Caco-2 (cell line): ENCODE results near the gene TOM1L1. TPM values are rescaled to one million over a fixed set of nuclear protein-coding genes. Genes with fewer than 3 reads are reported as not detected.

Experiments used
- BruUV-seq: library from RNA; stranded (reverse); fragments of 400-500 nt; replicated peaks from 2 replicates; lab custom pipeline; 2021; lab: Mats Ljungman, UMichigan
- CTCF ChIA-PET: fragments of 300-600 bp; sonication (Branson Sonifier 250); formaldehyde crosslinking; loops from one replicate; lab custom pipeline; 2022; ENCODE audit warnings: antibody characterized with exemption; lab: Charles Lee
- POLR2A ChIA-PET: fragments of 300-600 bp; sonication (Branson Sonifier 250); formaldehyde crosslinking; loops from one replicate; lab custom pipeline; 2022; ENCODE audit warnings: antibody characterized with exemption; lab: Charles Lee
- DNase-seq, 2 experiments: peaks; one replicate each; pipeline versions ENCODE4 v3.0.0 to v3.0.0-alpha.2; 2020 to 2022
- H3K27me3 ChIP-seq: replicated peaks from 2 replicates; pipeline ENCODE4 v1.6.0; 2011; ENCODE audit warnings: low read length; ENCODE audit not compliant: control insufficient read depth, insufficient read depth
- H3K36me3 ChIP-seq: 2 replicates; pipeline ENCODE4 v1.5.1; 2011; ENCODE audit warnings: low read length; ENCODE audit not compliant: control insufficient read depth, insufficient read depth
- H3K4me1 ChIP-seq: fragments of 250-450 bp; sonication (Bioruptor Pico); 2 replicates; pipeline ENCODE4 v1.5.1; 2020; ENCODE audit warnings: mild to moderate bottlenecking
- H3K4me3 ChIP-seq: 2 replicates; pipeline ENCODE4 v1.5.1; 2011; ENCODE audit warnings: low read depth, mild to moderate bottlenecking, control low read depth, low read length
- H3K9me3 ChIP-seq: fragments of 250-450 bp; sonication (Bioruptor Pico); 2 replicates; pipeline ENCODE4 v1.5.1; 2020; ENCODE audit warnings: mild to moderate bottlenecking, moderate library complexity
- H3K27ac Mint-ChIP-seq: one replicate; pipeline ENCODE4 v1.8.0; 2022; ENCODE audit warnings: mixed read lengths; ENCODE audit not compliant: unreplicated experiment
- H3K27me3 Mint-ChIP-seq: one replicate; pipeline ENCODE4 v1.8.0; 2022; ENCODE audit warnings: mixed read lengths; ENCODE audit not compliant: insufficient read depth, unreplicated experiment
- H3K36me3 Mint-ChIP-seq: one replicate; pipeline ENCODE4 v1.8.0; 2022; ENCODE audit warnings: mild to moderate bottlenecking, mixed read lengths; ENCODE audit not compliant: insufficient read depth, unreplicated experiment
- H3K4me1 Mint-ChIP-seq: one replicate; pipeline ENCODE4 v1.8.0; 2022; ENCODE audit warnings: low read depth, mixed read lengths; ENCODE audit not compliant: unreplicated experiment
- H3K4me3 Mint-ChIP-seq: one replicate; pipeline ENCODE4 v1.8.0; 2022; ENCODE audit warnings: mild to moderate bottlenecking, moderate library complexity, mixed read lengths; ENCODE audit not compliant: unreplicated experiment
- H3K9me3 Mint-ChIP-seq: one replicate; pipeline ENCODE4 v1.8.0; 2022; ENCODE audit warnings: mixed read lengths; ENCODE audit not compliant: unreplicated experiment
- intact Hi-C: fragments of 100-400 bp; cut with micrococcal nuclease; formaldehyde crosslinking; loops from one replicate; pipeline ENCODE4 v1.10.0; 2022; ENCODE audit not compliant: unreplicated experiment
- total RNA-seq: library from RNA; stranded (reverse); gene quantifications from 2 replicates; pipeline ENCODE4 v1.2.3, GENCODE V29; 2022
- TF ChIP-seq, protein P1 (sequence below), 2 experiments: fragments of 200-600 bp in 1 of 2; IDR thresholded peaks; 1 replicate in 1 of 2; 2 replicates in 1 of 2; pipeline versions ENCODE4 v1.5.1 to v1.8.0; 2011 to 2022; ENCODE audit warnings: antibody characterized with exemption in 1 of 2, control low read depth in 1 of 2, inconsistent platforms in 1 of 2, low read depth in 1 of 2, low read length in 1 of 2, mild to moderate bottlenecking in 1 of 2, moderate library complexity in 1 of 2; ENCODE audit not compliant: insufficient read depth in 1 of 2, severe bottlenecking in 1 of 2, unreplicated experiment in 1 of 2

The TOM1L1 gene
- total RNA-seq, 1 experiment from 2014 or later: 48.7 TPM

DNA sequence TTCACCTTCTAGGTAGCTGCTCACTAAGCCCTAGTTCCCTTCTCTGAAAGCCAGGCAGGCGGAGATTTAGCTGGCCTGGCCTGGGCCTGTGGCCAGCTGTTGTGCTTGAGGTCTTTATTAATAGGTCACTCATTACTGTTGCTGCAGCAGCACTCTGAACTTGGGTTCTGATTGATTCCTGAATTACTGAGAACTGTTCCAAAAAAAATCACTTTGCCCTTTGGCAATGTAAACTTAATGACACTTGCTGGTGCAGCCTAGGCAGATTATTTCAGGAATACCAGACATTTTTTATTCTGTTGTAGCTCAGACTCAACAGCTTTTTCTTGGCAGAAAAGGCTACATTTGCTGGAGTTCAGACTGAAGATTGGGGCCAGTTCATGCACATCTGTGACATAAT, 2.7 kb downstream of the TOM1L1 start:
- TF ChIP-seq, protein P1, sequence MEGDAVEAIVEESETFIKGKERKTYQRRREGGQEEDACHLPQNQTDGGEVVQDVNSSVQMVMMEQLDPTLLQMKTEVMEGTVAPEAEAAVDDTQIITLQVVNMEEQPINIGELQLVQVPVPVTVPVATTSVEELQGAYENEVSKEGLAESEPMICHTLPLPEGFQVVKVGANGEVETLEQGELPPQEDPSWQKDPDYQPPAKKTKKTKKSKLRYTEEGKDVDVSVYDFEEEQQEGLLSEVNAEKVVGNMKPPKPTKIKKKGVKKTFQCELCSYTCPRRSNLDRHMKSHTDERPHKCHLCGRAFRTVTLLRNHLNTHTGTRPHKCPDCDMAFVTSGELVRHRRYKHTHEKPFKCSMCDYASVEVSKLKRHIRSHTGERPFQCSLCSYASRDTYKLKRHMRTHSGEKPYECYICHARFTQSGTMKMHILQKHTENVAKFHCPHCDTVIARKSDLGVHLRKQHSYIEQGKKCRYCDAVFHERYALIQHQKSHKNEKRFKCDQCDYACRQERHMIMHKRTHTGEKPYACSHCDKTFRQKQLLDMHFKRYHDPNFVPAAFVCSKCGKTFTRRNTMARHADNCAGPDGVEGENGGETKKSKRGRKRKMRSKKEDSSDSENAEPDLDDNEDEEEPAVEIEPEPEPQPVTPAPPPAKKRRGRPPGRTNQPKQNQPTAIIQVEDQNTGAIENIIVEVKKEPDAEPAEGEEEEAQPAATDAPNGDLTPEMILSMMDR (IDR thresholded peaks at IDR 0.05; ENCODE audit: insufficient read depth in 1 of 2, low read depth in 1 of 2, low read length in 1 of 2, severe bottlenecking in 1 of 2, unreplicated experiment in 1 of 2): no peak
- no peaks in the 10 kb centered on the region for H3K36me3 ChIP-seq
- H3K27ac Mint-ChIP-seq: no peak overlapping the region
- BruUV-seq: no TSS peak
- DNase-seq: peak in 1 of 2 experiments; percentile 15
- no peaks in the 10 kb centered on the region for H3K4me1 Mint-ChIP-seq
- peaks cover 21% of the 10 kb centered on the region for H3K36me3 Mint-ChIP-seq
- peaks cover 3% of the 10 kb centered on the region for H3K27me3 Mint-ChIP-seq
- intact Hi-C loops: no loop called here
- H3K27me3 ChIP-seq: no peaks in the 10 kb centered on the region
- CTCF ChIA-PET: no interaction called here
- no peak overlapping the region for H3K4me3 Mint-ChIP-seq
- no peaks in the 10 kb centered on the region for H3K9me3 Mint-ChIP-seq
- no peak overlapping the region for H3K4me3 ChIP-seq
- no peaks in the 10 kb centered on the region for H3K9me3 ChIP-seq
- H3K4me1 ChIP-seq: no peaks in the 10 kb centered on the region
- POLR2A ChIA-PET: interaction anchor here (0.6 kb wide), 1 partner anchor 56 kb away, joined by 4 read pairs; no protein-coding TSS in a partner anchor

DNA sequence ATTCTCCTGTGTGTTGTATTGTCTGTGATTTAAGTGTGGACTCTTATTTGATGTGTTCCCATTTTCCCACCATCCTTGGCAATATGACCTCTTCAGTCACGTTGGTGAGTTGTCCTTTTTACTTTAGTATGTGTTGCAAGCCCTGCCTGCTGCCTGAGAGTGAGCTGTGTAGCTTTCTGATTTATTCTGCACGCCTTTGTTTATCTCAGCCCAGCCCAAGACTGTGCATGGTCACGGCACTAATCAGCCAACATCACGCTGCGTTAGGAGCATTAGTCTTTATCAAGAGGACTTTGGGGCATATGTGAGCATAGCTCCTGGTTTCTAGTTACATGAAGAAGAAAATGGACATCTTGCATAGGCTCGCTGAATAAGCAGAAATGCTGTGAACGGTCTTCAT, 6.0 kb downstream of the TOM1L1 start:
- DNase-seq: no peak
- CTCF ChIA-PET: no interaction called here
- no peaks in the 10 kb centered on the region for H3K4me1 ChIP-seq
- H3K4me3 ChIP-seq: no peak overlapping the region
- TF ChIP-seq, protein P1 (IDR thresholded peaks at IDR 0.05; ENCODE audit: insufficient read depth in 1 of 2, low read depth in 1 of 2, low read length in 1 of 2, severe bottlenecking in 1 of 2, unreplicated experiment in 1 of 2): no peak
- intact Hi-C loops: no loop called here
- no peaks in the 10 kb centered on the region for H3K27me3 Mint-ChIP-seq
- H3K9me3 Mint-ChIP-seq: no peaks in the 10 kb centered on the region
- H3K9me3 ChIP-seq: no peaks in the 10 kb centered on the region
- POLR2A ChIA-PET: interaction anchor here (0.6 kb wide), 1 partner anchor 44 kb away, joined by 3 read pairs; no protein-coding TSS in a partner anchor
- BruUV-seq: no TSS peak
- H3K27me3 ChIP-seq: no peaks in the 10 kb centered on the region
- H3K4me3 Mint-ChIP-seq: no peak overlapping the region
- H3K36me3 ChIP-seq: no peaks in the 10 kb centered on the region
- peaks cover 21% of the 10 kb centered on the region for H3K36me3 Mint-ChIP-seq
- H3K27ac Mint-ChIP-seq: no peak overlapping the region
- H3K4me1 Mint-ChIP-seq: no peaks in the 10 kb centered on the region

DNA sequence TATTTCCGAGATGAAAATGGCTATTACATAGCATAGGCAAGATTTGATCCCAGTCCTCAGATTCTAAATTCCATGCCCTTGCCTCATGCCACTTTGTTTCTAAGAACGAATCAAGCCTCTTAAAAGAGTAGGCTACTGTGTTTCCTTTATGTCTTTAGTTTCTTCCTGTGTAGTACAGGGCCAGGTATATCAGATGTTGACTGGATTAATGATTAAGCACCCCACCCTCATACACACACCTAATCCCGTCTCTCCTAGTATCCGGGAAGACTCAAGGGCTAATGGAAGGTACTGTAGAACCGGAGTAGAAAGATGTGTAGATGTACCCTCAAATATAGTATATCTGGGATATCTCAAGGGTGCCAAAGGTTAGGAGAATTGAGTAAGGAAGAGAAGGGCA, 6.7 kb downstream of the TOM1L1 start:
- Histone ChIP-seq H3K36me3 (no peaks in the 10 kb centered on the region), H3K4me3 (no peak overlapping the region), H3K27me3 (no peaks in the 10 kb centered on the region), H3K4me1 (no peaks in the 10 kb centered on the region), H3K9me3 (no peaks in the 10 kb centered on the region)
- no TSS peak for BruUV-seq
- Mint-ChIP-seq H3K9me3 (no peaks in the 10 kb centered on the region), H3K36me3 (peaks cover 21% of the 10 kb centered on the region), H3K4me3 (no peak overlapping the region), H3K27me3 (no peaks in the 10 kb centered on the region), H3K4me1 (no peaks in the 10 kb centered on the region), H3K27ac (no peak overlapping the region)
- no peak for DNase-seq
- ChIA-PET CTCF (no interaction called here), POLR2A (no interaction called here)
- TF ChIP-seq, protein P1 (IDR thresholded peaks at IDR 0.05; ENCODE audit: insufficient read depth in 1 of 2, low read depth in 1 of 2, low read length in 1 of 2, severe bottlenecking in 1 of 2, unreplicated experiment in 1 of 2): no peak
- intact Hi-C loops: no loop called here
